ENCODE data around the gene ASB5. TPM values are rescaled to one million over a fixed set of nuclear protein-coding genes. Genes with fewer than 3 reads are reported as not detected.

The ASB5 gene
- total RNA-seq, 1 experiment from 2014 or later = not detected

DNA sequence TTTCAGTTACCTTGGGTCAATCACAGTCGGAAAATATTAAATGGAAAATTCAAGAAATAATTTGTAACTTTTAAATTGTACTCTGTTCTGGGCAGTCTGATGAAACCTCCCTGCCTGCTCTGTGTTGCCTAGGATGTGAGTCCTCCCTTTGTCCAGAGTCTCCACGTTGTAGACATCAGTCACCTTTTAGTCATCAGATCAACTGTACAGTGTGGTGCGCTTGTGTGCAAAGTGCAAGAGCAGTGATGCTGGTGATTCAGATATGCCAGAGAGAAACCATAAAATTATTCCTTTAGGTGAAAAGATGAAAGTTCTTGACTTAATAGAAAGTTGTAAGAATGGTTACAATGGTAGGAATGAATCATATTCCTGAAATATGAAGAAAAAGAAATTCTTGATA, 75.1 kb downstream of the ASB5 start:
- peaks cover 5% of the 10 kb centered on the region for H3K4me1 Mint-ChIP-seq (ENCODE audit: low read depth, unreplicated experiment)
- Histone ChIP-seq H3K4me3 (ENCODE audit: low read depth, low read length) (no peak overlapping the region), H3K27me3 (replicated peaks; ENCODE audit: control insufficient read depth, insufficient read depth, low read length) (no peaks in the 10 kb centered on the region), H3K4me1 (peaks cover 3% of the 10 kb centered on the region; the same call in 1 of the 2 replicates), H3K36me3 (ENCODE audit: control insufficient read depth, insufficient read depth, low read length) (no peaks in the 10 kb centered on the region), H3K9me3 (no peaks in the 10 kb centered on the region)
- TF ChIP-seq, protein P1, sequence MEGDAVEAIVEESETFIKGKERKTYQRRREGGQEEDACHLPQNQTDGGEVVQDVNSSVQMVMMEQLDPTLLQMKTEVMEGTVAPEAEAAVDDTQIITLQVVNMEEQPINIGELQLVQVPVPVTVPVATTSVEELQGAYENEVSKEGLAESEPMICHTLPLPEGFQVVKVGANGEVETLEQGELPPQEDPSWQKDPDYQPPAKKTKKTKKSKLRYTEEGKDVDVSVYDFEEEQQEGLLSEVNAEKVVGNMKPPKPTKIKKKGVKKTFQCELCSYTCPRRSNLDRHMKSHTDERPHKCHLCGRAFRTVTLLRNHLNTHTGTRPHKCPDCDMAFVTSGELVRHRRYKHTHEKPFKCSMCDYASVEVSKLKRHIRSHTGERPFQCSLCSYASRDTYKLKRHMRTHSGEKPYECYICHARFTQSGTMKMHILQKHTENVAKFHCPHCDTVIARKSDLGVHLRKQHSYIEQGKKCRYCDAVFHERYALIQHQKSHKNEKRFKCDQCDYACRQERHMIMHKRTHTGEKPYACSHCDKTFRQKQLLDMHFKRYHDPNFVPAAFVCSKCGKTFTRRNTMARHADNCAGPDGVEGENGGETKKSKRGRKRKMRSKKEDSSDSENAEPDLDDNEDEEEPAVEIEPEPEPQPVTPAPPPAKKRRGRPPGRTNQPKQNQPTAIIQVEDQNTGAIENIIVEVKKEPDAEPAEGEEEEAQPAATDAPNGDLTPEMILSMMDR (IDR thresholded peaks at IDR 0.05; ENCODE audit: insufficient read depth in 1 of 2, low read depth in 1 of 2, low read length in 1 of 2, severe bottlenecking in 1 of 2, unreplicated experiment in 1 of 2) = no peak
- no TSS peak for BruUV-seq (replicated peaks)
- peaks cover 16% of the 10 kb centered on the region for H3K27me3 Mint-ChIP-seq (ENCODE audit: insufficient read depth, unreplicated experiment)
- peaks cover 6% of the 10 kb centered on the region for H3K36me3 Mint-ChIP-seq (ENCODE audit: insufficient read depth, unreplicated experiment)
- intact Hi-C loops (cut with micrococcal nuclease; ENCODE audit: unreplicated experiment) = no loop called here
- H3K4me3 Mint-ChIP-seq (ENCODE audit: unreplicated experiment) = no peak overlapping the region
- POLR2A ChIA-PET = no interaction called here
- CTCF ChIA-PET = no interaction called here
- H3K27ac Mint-ChIP-seq (ENCODE audit: unreplicated experiment) = no peak overlapping the region
- H3K9me3 Mint-ChIP-seq (ENCODE audit: unreplicated experiment) = no peaks in the 10 kb centered on the region
- no peak for DNase-seq

DNA sequence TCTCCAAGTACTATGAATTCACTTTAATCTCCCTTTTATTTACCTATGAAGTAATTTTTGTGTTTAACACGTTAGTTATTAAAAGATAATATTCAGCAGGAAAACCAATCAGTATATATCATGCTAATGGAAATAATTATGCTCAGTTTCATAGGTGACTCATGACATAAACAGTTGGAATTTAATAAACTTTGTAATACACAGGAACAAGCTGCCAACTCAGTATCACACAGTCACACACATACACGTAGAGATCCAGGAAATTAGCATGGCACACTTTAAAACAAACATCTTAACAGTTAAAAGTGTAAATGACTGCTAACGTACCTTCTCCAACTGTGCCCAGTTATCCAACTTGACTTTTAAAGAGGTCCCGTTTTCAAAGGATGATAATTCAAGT, 75.9 kb downstream of the ASB5 start:
- no peaks in the 10 kb centered on the region for H3K27me3 ChIP-seq (replicated peaks; ENCODE audit: control insufficient read depth, insufficient read depth, low read length)
- H3K36me3 ChIP-seq (ENCODE audit: control insufficient read depth, insufficient read depth, low read length) = no peaks in the 10 kb centered on the region
- Mint-ChIP-seq H3K4me3 (ENCODE audit: unreplicated experiment) (no peak overlapping the region), H3K4me1 (ENCODE audit: low read depth, unreplicated experiment) (peaks cover 5% of the 10 kb centered on the region), H3K27ac (ENCODE audit: unreplicated experiment) (no peak overlapping the region), H3K9me3 (ENCODE audit: unreplicated experiment) (no peaks in the 10 kb centered on the region), H3K36me3 (ENCODE audit: insufficient read depth, unreplicated experiment) (peaks cover 6% of the 10 kb centered on the region), H3K27me3 (ENCODE audit: insufficient read depth, unreplicated experiment) (peaks cover 17% of the 10 kb centered on the region)
- ChIA-PET POLR2A (no interaction called here), CTCF (no interaction called here)
- intact Hi-C loops (cut with micrococcal nuclease; ENCODE audit: unreplicated experiment) = no loop called here
- DNase-seq = no peak
- no peaks in the 10 kb centered on the region for H3K9me3 ChIP-seq
- peaks cover 3% of the 10 kb centered on the region; the same call in 1 of the 2 replicates for H3K4me1 ChIP-seq
- TF ChIP-seq, protein P1 (IDR thresholded peaks at IDR 0.05; ENCODE audit: insufficient read depth in 1 of 2, low read depth in 1 of 2, low read length in 1 of 2, severe bottlenecking in 1 of 2, unreplicated experiment in 1 of 2) = no peak
- H3K4me3 ChIP-seq (ENCODE audit: low read depth, low read length) = no peak overlapping the region
- BruUV-seq (replicated peaks) = no TSS peak

DNA sequence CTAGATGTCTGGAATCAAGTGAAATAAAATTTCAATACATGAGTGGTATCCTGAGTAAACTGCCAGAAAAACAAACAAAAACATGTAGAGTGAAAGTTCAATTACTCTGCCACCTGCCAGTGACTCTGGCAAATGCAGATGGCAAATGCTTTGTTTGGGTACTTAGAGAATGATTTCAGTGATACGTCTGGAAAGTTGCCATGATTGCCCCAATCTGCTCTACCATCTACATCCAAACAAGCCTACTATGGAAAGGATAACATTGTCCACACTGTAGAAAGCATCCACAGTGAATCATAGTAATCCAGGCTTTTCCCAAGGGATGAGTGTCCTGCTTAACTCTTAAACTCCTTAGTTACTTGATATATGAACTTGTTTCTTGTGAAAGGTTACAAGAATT, 77.0 kb downstream of the ASB5 start:
- H3K9me3 ChIP-seq = no peaks in the 10 kb centered on the region
- no TSS peak for BruUV-seq (replicated peaks)
- Mint-ChIP-seq H3K36me3 (ENCODE audit: insufficient read depth, unreplicated experiment) (peaks cover 6% of the 10 kb centered on the region), H3K4me1 (ENCODE audit: low read depth, unreplicated experiment) (peaks cover 5% of the 10 kb centered on the region), H3K27ac (ENCODE audit: unreplicated experiment) (no peak overlapping the region), H3K4me3 (ENCODE audit: unreplicated experiment) (no peak overlapping the region), H3K27me3 (ENCODE audit: insufficient read depth, unreplicated experiment) (peaks cover 11% of the 10 kb centered on the region), H3K9me3 (ENCODE audit: unreplicated experiment) (no peaks in the 10 kb centered on the region)
- no peaks in the 10 kb centered on the region for H3K36me3 ChIP-seq (ENCODE audit: control insufficient read depth, insufficient read depth, low read length)
- no peak for DNase-seq
- no peaks in the 10 kb centered on the region for H3K27me3 ChIP-seq (replicated peaks; ENCODE audit: control insufficient read depth, insufficient read depth, low read length)
- peaks cover 3% of the 10 kb centered on the region; the same call in 1 of the 2 replicates for H3K4me1 ChIP-seq
- no peak overlapping the region for H3K4me3 ChIP-seq (ENCODE audit: low read depth, low read length)
- TF ChIP-seq, protein P1 (IDR thresholded peaks at IDR 0.05; ENCODE audit: insufficient read depth in 1 of 2, low read depth in 1 of 2, low read length in 1 of 2, severe bottlenecking in 1 of 2, unreplicated experiment in 1 of 2) = no peak
- intact Hi-C loops (cut with micrococcal nuclease; ENCODE audit: unreplicated experiment) = no loop called here
- ChIA-PET CTCF (no interaction called here), POLR2A (no interaction called here)
